ENCODE data around the gene TNFSF11. TPM values are rescaled to one million over a fixed set of nuclear protein-coding genes. Genes with fewer than 3 reads are reported as not detected.

Gene TNFSF11
- total and polyA plus RNA-seq, 2 donors (not counting 1 experiment from before 2014, with no cell fraction given), result not detected

- no peak for ATAC-seq (ENCODE audit: low read depth)
- DNase-seq, result no peak
- H3K4me1 Mint-ChIP-seq, result no peaks in the 10 kb centered on the region
- Histone ChIP-seq H3K79me2 (ENCODE audit: control insufficient read depth, insufficient read depth, low read length) (no peaks in the 10 kb centered on the region), H3K27ac (ENCODE audit: low read length in 2 of 2) (no peak overlapping the region), H3K9me3 (ENCODE audit: control extremely low read depth in 1 of 3, control insufficient read depth in 2 of 3, insufficient read depth in 1 of 3, low read length in 2 of 3) (no peaks in the 10 kb centered on the region), H3K4me2 (replicated peaks; ENCODE audit: low read depth, low read length, poor library complexity, severe bottlenecking) (no peak overlapping the region), H3K9ac (ENCODE audit: low read length) (no peak overlapping the region), H3K4me3 (ENCODE audit: control extremely low read depth in 1 of 5, extremely low read depth in 1 of 5, insufficient read depth in 1 of 5, low read depth in 2 of 5, low read length in 4 of 5) (no peak overlapping the region), H3K4me1 (ENCODE audit: control insufficient read depth in 2 of 2, insufficient read depth in 2 of 2, low read length in 2 of 2) (no peaks in the 10 kb centered on the region), H3K27me3 (replicated peaks in 1 of 4; ENCODE audit: control extremely low read depth in 1 of 4, control insufficient read depth in 3 of 4, insufficient read depth in 4 of 4, low read length in 3 of 4) (peaks cover 0 to 3% (median 0%) of the 10 kb centered on the region in 4 experiments), H2AFZ (ENCODE audit: insufficient read depth, low read depth, low read length, poor library complexity, severe bottlenecking) (no peak overlapping the region), H3K36me3 (replicated peaks in 1 of 2; ENCODE audit: control extremely low read depth in 1 of 2, control insufficient read depth in 1 of 2, extremely low read depth in 1 of 2, insufficient read depth in 2 of 2, low read length in 1 of 2) (no peaks in the 10 kb centered on the region), H4K20me1 (ENCODE audit: control insufficient read depth, insufficient read depth, low read length, poor library complexity, severe bottlenecking) (no peaks in the 10 kb centered on the region)
- ChIA-PET CTCF (no interaction called here), POLR2A (no interaction called here)
- intact Hi-C loops (cut with micrococcal nuclease), result no loop called here
- no peak overlapping the region for H3K4me3 Mint-ChIP-seq
- TF ChIP-seq EZH2 (IDR thresholded peaks at IDR 0.05; ENCODE audit: borderline replicate concordance, insufficient read depth, low read depth, low read length, poor library complexity, severe bottlenecking), result no peak
- TF ChIP-seq CTCF (IDR thresholded peaks at IDR 0.05), result no peak
- H3K27ac Mint-ChIP-seq, result no peak overlapping the region
- no peaks in the 10 kb centered on the region for H3K9me3 Mint-ChIP-seq (ENCODE audit: insufficient read depth)
- H3K27me3 Mint-ChIP-seq, result no peaks in the 10 kb centered on the region
- WGBS (ENCODE audit: insufficient coverage), result 90% methylated on average over 2 of the region's 3 CpGs
These were observed 51.7 kb downstream of the TNFSF11 start for GRCh38 chr13:42625611-42626010.

- no peaks in the 10 kb centered on the region for H3K9me3 Mint-ChIP-seq (ENCODE audit: insufficient read depth)
- intact Hi-C loops (cut with micrococcal nuclease), result no loop called here
- Histone ChIP-seq H3K27ac (ENCODE audit: low read length in 2 of 2) (no peak overlapping the region), H2AFZ (ENCODE audit: insufficient read depth, low read depth, low read length, poor library complexity, severe bottlenecking) (no peak overlapping the region), H3K4me3 (ENCODE audit: control extremely low read depth in 1 of 5, extremely low read depth in 1 of 5, insufficient read depth in 1 of 5, low read depth in 2 of 5, low read length in 4 of 5) (no peak overlapping the region), H3K79me2 (ENCODE audit: control insufficient read depth, insufficient read depth, low read length) (no peaks in the 10 kb centered on the region), H3K4me1 (ENCODE audit: control insufficient read depth in 2 of 2, insufficient read depth in 2 of 2, low read length in 2 of 2) (no peaks in the 10 kb centered on the region), H3K9ac (ENCODE audit: low read length) (no peak overlapping the region), H3K4me2 (replicated peaks; ENCODE audit: low read depth, low read length, poor library complexity, severe bottlenecking) (no peak overlapping the region), H3K9me3 (ENCODE audit: control extremely low read depth in 1 of 3, control insufficient read depth in 2 of 3, insufficient read depth in 1 of 3, low read length in 2 of 3) (no peaks in the 10 kb centered on the region), H3K36me3 (replicated peaks in 1 of 2; ENCODE audit: control extremely low read depth in 1 of 2, control insufficient read depth in 1 of 2, extremely low read depth in 1 of 2, insufficient read depth in 2 of 2, low read length in 1 of 2) (no peaks in the 10 kb centered on the region), H3K27me3 (replicated peaks in 1 of 4; ENCODE audit: control extremely low read depth in 1 of 4, control insufficient read depth in 3 of 4, insufficient read depth in 4 of 4, low read length in 3 of 4) (peaks cover 0 to 3% (median 0%) of the 10 kb centered on the region in 4 experiments), H4K20me1 (ENCODE audit: control insufficient read depth, insufficient read depth, low read length, poor library complexity, severe bottlenecking) (no peaks in the 10 kb centered on the region)
- DNase-seq (no peak), ATAC-seq (ENCODE audit: low read depth) (no peak)
- no peaks in the 10 kb centered on the region for H3K4me1 Mint-ChIP-seq
- ChIA-PET CTCF (no interaction called here), POLR2A (no interaction called here)
- no peaks in the 10 kb centered on the region for H3K27me3 Mint-ChIP-seq
- no peak overlapping the region for H3K27ac Mint-ChIP-seq
- TF ChIP-seq EZH2 (IDR thresholded peaks at IDR 0.05; ENCODE audit: borderline replicate concordance, insufficient read depth, low read depth, low read length, poor library complexity, severe bottlenecking), result no peak
- no peak for TF ChIP-seq CTCF (IDR thresholded peaks at IDR 0.05)
- 94% methylated on average over 2 of the region's 5 CpGs for WGBS (ENCODE audit: insufficient coverage)
- H3K4me3 Mint-ChIP-seq, result no peak overlapping the region
These were observed 52.4 kb downstream of the TNFSF11 start for GRCh38 chr13:42626176-42626860.
